WERI-Rb-1 (cell line): ENCODE results near the gene TBC1D1.
A peak's percentile ranks its signal among the peaks of the same experiment; 100 is the strongest.

ENCODE experiments used
- DNase-seq: peaks from one replicate; pipeline ENCODE4 v3.0.0-alpha.2; 2020
- H3K27ac ChIP-seq: fragments of 250-450 bp; sonication (Bioruptor Pico); 2 replicates; pipeline ENCODE4 v1.5.1; 2020; ENCODE audit warnings: mild to moderate bottlenecking, moderate library complexity
- H3K27me3 ChIP-seq: fragments of 250-450 bp; sonication (Bioruptor Pico); 2 replicates; pipeline ENCODE4 v1.5.1; 2021; ENCODE audit warnings: mild to moderate bottlenecking, low read depth, moderate library complexity; ENCODE audit not compliant: insufficient read depth, severe bottlenecking
- H3K36me3 ChIP-seq: fragments of 250-450 bp; sonication (Bioruptor Pico); 2 replicates; pipeline ENCODE4 v1.5.1; 2020; ENCODE audit warnings: mild to moderate bottlenecking, moderate library complexity
- H3K4me3 ChIP-seq: 2 replicates; pipeline ENCODE4 v1.5.1; 2011; ENCODE audit warnings: low read depth, mild to moderate bottlenecking, control low read depth, low read length
- H3K9me3 ChIP-seq: fragments of 250-450 bp; sonication (Bioruptor Pico); 2 replicates; pipeline ENCODE4 v1.5.1; 2021; ENCODE audit warnings: mild to moderate bottlenecking, moderate library complexity; ENCODE audit not compliant: severe bottlenecking
- CTCF ChIP-seq: IDR thresholded peaks from 2 replicates; pipeline ENCODE4 v1.5.1; 2011; ENCODE audit warnings: low read depth, mild to moderate bottlenecking, control low read depth, inconsistent platforms, low read length

Gene TBC1D1

DNA sequence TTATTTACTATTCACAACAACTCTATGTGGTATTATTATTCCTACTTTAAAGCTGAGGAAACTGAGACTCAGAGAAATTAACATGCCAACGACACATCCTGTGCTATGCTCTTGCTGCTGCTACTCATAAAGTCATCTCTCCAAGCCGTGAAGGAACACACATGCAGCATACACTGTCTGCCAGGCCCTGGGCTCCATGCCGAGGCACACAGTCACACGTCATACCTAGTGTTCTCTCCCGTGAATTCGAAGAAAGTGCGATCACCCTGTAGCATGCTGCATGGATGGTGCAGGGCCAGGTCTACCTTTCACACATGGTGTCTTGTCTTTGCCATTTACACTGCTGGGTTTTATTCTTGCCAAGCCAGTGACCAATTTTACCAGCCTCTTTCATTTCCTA lies 34.1 kb downstream of the TBC1D1 start:
- no peaks in the 10 kb centered on the region for H3K27me3 ChIP-seq
- H3K4me3 ChIP-seq, result no peak overlapping the region
- peak overlapping the region; percentile 76 for H3K27ac ChIP-seq
- DNase-seq, result no peak
- H3K9me3 ChIP-seq, result peaks cover 3% of the 10 kb centered on the region
- no peaks in the 10 kb centered on the region for H3K36me3 ChIP-seq
- TF ChIP-seq CTCF, result no peak

DNA sequence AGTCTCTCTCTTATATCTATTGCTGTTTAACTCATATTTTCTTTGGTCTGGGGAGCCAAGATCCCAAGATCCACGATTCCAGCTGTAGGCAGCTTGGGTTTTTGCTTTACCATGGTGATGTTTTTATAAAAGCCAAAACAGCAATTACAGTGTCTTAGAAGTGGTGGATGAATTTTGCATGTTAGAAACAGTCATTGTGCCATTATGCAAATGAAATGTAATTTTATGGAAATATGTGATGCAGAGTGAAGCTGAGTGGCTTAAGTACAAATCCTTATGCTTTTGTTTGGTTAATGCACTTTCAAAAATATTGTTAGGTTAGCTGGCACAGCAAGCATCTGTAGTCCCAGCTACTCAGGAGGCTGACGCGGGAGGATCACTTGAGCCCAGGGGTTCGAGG lies 36.5 kb downstream of the TBC1D1 start:
- Histone ChIP-seq H3K27ac (peak overlapping the region; percentile 76), H3K9me3 (peaks cover 3% of the 10 kb centered on the region), H3K36me3 (no peaks in the 10 kb centered on the region), H3K4me3 (no peak overlapping the region), H3K27me3 (no peaks in the 10 kb centered on the region)
- DNase-seq, result no peak
- no peak for TF ChIP-seq CTCF

GRCh38 chr4:37928426-37929416 lies 37.8 kb downstream of the TBC1D1 start:
- no peaks in the 10 kb centered on the region for H3K27me3 ChIP-seq
- no peak overlapping the region for H3K27ac ChIP-seq
- no peak overlapping the region for H3K4me3 ChIP-seq
- TF ChIP-seq CTCF, result no peak
- no peaks in the 10 kb centered on the region for H3K9me3 ChIP-seq
- no peak for DNase-seq
- no peaks in the 10 kb centered on the region for H3K36me3 ChIP-seq

DNA sequence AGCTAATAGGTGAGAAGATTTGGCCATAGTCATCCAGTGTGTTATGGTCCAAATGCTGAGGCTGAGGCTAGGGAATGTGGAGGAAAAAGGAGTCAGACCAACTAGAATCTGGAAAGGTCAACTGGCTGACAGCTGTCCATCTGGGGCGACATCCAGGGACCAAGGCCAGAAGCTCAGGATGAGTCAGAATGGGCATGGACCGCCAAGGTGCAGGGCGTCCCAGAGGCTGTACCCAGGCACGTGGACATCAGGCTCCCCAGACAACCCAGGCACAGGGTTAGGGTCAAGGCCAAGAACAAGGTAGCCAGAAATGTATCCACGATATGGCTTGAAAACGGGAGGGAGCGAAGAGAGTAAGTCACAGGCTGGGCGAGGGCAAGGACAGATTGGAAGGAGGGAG lies 43.2 kb downstream of the TBC1D1 start:
- peaks cover 4% of the 10 kb centered on the region for H3K9me3 ChIP-seq
- H3K36me3 ChIP-seq, result no peaks in the 10 kb centered on the region
- H3K27ac ChIP-seq, result no peak overlapping the region
- no peak for DNase-seq
- no peak for TF ChIP-seq CTCF
- no peaks in the 10 kb centered on the region for H3K27me3 ChIP-seq
- H3K4me3 ChIP-seq, result no peak overlapping the region

DNA sequence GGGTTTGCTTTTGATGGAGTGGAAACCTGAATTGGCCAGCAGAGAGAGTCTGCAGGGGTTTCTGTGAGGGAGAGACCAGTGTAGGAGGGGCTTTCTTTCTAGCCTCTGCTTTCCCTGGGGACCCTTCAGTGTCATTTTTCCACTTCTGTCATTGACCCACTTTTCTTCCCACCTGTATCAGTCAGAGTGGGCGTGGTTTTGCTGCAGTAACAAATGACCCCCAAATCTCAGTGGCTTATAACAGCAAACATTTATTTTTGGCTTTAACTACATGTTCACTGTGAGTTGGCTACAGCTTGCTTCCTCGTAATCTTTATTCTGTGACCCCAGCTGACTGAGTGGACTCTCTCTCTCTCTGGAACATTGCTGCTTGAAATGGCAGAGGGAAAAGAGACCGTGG lies 43.7 kb downstream of the TBC1D1 start:
- Histone ChIP-seq H3K36me3 (no peaks in the 10 kb centered on the region), H3K27me3 (no peaks in the 10 kb centered on the region), H3K9me3 (peaks cover 4% of the 10 kb centered on the region), H3K27ac (no peak overlapping the region), H3K4me3 (no peak overlapping the region)
- no peak for DNase-seq
- TF ChIP-seq CTCF, result no peak
